H1 (cell line): ENCODE measurements around the gene FASTK. TPM values are rescaled to one million over a fixed set of nuclear protein-coding genes. Genes with fewer than 3 reads are reported as not detected.

Experiments used
- CTCF ChIP-seq, 3 experiments: IDR thresholded peaks; 1 replicate in 2 of 3; 2 replicates in 1 of 3; pipeline versions ENCODE4 v1.5.1 to v1.6.1; 2011; ENCODE audit warnings: low read length in 3 of 3, mild to moderate bottlenecking in 3 of 3, inconsistent platforms in 2 of 3, low read depth in 1 of 3, moderate library complexity in 1 of 3; ENCODE audit not compliant: insufficient read depth in 1 of 3; ENCODE audit errors: control extremely low read depth in 1 of 3
- MAX ChIP-seq: IDR thresholded peaks from 2 replicates; pipeline ENCODE4 v1.6.1; 2012; ENCODE audit warnings: inconsistent platforms
- polyA plus RNA-seq, 7 experiments: library from polyadenylated mRNA; depleted of rRNA in 3 of 7; stranded (reverse) in 5 of 7; unstranded in 2 of 7; fragments of >200 nt in 5 of 7; fragments of 200-250 nt in 2 of 7; gene quantifications; 1 replicate in 5 of 7; 2 replicates in 1 of 7; 4 replicates in 1 of 7; pipeline versions ENCODE4 v1.2.1 to v1.2.3, GENCODE V29; 2011 to 2013; ENCODE audit warnings: missing spikeins in 2 of 7, mixed read lengths in 2 of 7
- total RNA-seq: library from RNA; stranded (reverse); fragmentation: NEBNext Ultra II Directional; extraction: Animal tissue kit (Norgen Biotek cat#: 25700); gene quantifications from 2 replicates; pipeline ENCODE4 v1.2.1, GENCODE V29; 2021
- TF ChIP-seq, protein P1 (sequence below): IDR thresholded peaks from 2 replicates; pipeline ENCODE4 v1.6.1; 2012; ENCODE audit warnings: low read length, inconsistent platforms

Gene FASTK
- total and polyA plus RNA-seq, 2 of the 8 experiments (the other 6 are each of a cell fraction or from before 2014, with no cell fraction given), result 39.4 to 84.0 TPM

GRCh38 chr7:151119902-151120301 is 39.3 kb upstream of the FASTK start (continued):
- no peak for TF ChIP-seq CTCF (IDR thresholded peaks at IDR 0.05; ENCODE audit: control extremely low read depth in 1 of 3, insufficient read depth in 1 of 3, low read depth in 1 of 3, low read length in 3 of 3)
- no peak for TF ChIP-seq MAX
- TF ChIP-seq, protein P1, sequence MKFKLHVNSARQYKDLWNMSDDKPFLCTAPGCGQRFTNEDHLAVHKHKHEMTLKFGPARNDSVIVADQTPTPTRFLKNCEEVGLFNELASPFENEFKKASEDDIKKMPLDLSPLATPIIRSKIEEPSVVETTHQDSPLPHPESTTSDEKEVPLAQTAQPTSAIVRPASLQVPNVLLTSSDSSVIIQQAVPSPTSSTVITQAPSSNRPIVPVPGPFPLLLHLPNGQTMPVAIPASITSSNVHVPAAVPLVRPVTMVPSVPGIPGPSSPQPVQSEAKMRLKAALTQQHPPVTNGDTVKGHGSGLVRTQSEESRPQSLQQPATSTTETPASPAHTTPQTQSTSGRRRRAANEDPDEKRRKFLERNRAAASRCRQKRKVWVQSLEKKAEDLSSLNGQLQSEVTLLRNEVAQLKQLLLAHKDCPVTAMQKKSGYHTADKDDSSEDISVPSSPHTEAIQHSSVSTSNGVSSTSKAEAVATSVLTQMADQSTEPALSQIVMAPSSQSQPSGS, result no peak
